K562 (cell line): Measurements from ENCODE around the gene EPO. TPM values are rescaled to one million over a fixed set of nuclear protein-coding genes. Genes with fewer than 3 reads are reported as not detected.
A peak's percentile ranks its signal among the peaks of the same experiment; 100 is the strongest.

Source experiments
- ATAC-seq: fragments of 200-7000 bp; cut with Tn5 transposase; 3 replicates; pipeline ENCODE4 v1.9.1; 2020; ENCODE audit warnings: moderate library complexity
- BruUV-seq: library from RNA; stranded (reverse); fragments of 400-500 nt; replicated peaks from 2 replicates; lab custom pipeline; 2021; lab: Mats Ljungman, UMichigan
- CTCF ChIA-PET: fragments of 300-600 bp; formaldehyde crosslinking; extraction: SDS; loops from one replicate; lab custom pipeline; 2021; ENCODE audit warnings: low intra/inter-chr PET ratio; lab: Yijun Ruan, JAX
- POLR2A ChIA-PET: fragments of 300-600, 350-650 bp; sonication (Branson Sonifier 250); formaldehyde crosslinking; extraction: SDS; loops from one replicate; lab custom pipeline; 2021; ENCODE audit warnings: antibody characterized with exemption, inconsistent platforms; lab: Yijun Ruan, JAX
- DNase-seq, 4 experiments: peaks; one replicate each; pipeline versions ENCODE4 v3.0.0 to v3.0.0-alpha.2; 2011 to 2018; ENCODE audit warnings: low spot score in 3 of 4, mixed read lengths in 3 of 4; ENCODE audit errors: extremely low read depth in 1 of 4
- FAIRE-seq: peaks from 2 replicates; lab custom pipeline; 2011; peaks lifted over from hg19 to GRCh38; lab: Jason Lieb, UNC
- H2AFZ ChIP-seq: 2 replicates; pipeline ENCODE4 v1.6.0; 2011; ENCODE audit warnings: low read depth, low read length, control low read depth, inconsistent platforms
- H3K27ac ChIP-seq: fragments of 200-600 bp; 3 replicates; pipeline ENCODE4 v1.8.0; 2011; ENCODE audit warnings: low read depth, mild to moderate bottlenecking, control low read depth, inconsistent platforms, low read length, moderate library complexity, mixed read lengths; ENCODE audit errors: extremely low read depth
- H3K27me3 ChIP-seq, 2 experiments: fragments of 300-600 bp in 1 of 2; 2 replicates in 1 of 2; 3 replicates in 1 of 2; pipeline versions ENCODE4 v1.6.0 to v1.8.0; 2011; ENCODE audit warnings: inconsistent platforms in 2 of 2, low read length in 2 of 2, mild to moderate bottlenecking in 1 of 2, mixed read lengths in 1 of 2, moderate library complexity in 1 of 2; ENCODE audit not compliant: control insufficient read depth in 2 of 2, insufficient read depth in 2 of 2
- H3K36me3 ChIP-seq: fragments of 300-600 bp; 3 replicates; pipeline ENCODE4 v1.8.0; 2011; ENCODE audit warnings: mild to moderate bottlenecking, low read length, inconsistent platforms; ENCODE audit not compliant: control insufficient read depth, insufficient read depth
- H3K4me1 ChIP-seq, 2 experiments: fragments of 200-600 bp in 1 of 2; replicated peaks in 1 of 2; 2 replicates in 1 of 2; 3 replicates in 1 of 2; pipeline versions ENCODE4 v1.5.1 to v1.8.0; 2011; ENCODE audit warnings: inconsistent platforms in 2 of 2, low read length in 2 of 2, mild to moderate bottlenecking in 1 of 2, mixed read lengths in 1 of 2, moderate library complexity in 1 of 2; ENCODE audit not compliant: control insufficient read depth in 2 of 2, insufficient read depth in 2 of 2
- H3K4me2 ChIP-seq: 2 replicates; pipeline ENCODE4 v1.6.1; 2011; ENCODE audit warnings: low read length, control low read depth, inconsistent platforms, mixed read lengths; ENCODE audit not compliant: insufficient read depth
- H3K4me3 ChIP-seq: fragments of 200-600 bp; sonication (generic), shearing (Covaris generic); 2 replicates; pipeline ENCODE4 v1.5.1; 2016; ENCODE audit warnings: control low read depth, inconsistent platforms
- H3K79me2 ChIP-seq: fragments of 200-600 bp; 3 replicates; pipeline ENCODE4 v1.8.0; 2011; ENCODE audit warnings: low read length, inconsistent platforms; ENCODE audit not compliant: control insufficient read depth, insufficient read depth
- H3K9ac ChIP-seq, 2 experiments: 2 replicates each; pipeline versions ENCODE4 v1.6.0 to v1.6.1; 2011; ENCODE audit warnings: low read depth in 2 of 2, low read length in 2 of 2, control low read depth in 1 of 2, inconsistent platforms in 1 of 2, mild to moderate bottlenecking in 1 of 2, mixed read lengths in 1 of 2; ENCODE audit not compliant: insufficient read depth in 1 of 2
- H3K9me1 ChIP-seq: one replicate; pipeline ENCODE4 v1.6.0; 2011; ENCODE audit warnings: inconsistent platforms, mild to moderate bottlenecking, low read length, moderate library complexity; ENCODE audit not compliant: control insufficient read depth, insufficient read depth
- H3K9me3 ChIP-seq: replicated peaks from 2 replicates; pipeline ENCODE4 v1.5.1; 2011; ENCODE audit warnings: low read depth, low read length, inconsistent platforms; ENCODE audit not compliant: control insufficient read depth, insufficient read depth
- H4K20me1 ChIP-seq: replicated peaks from 2 replicates; pipeline ENCODE4 v1.6.1; 2011; ENCODE audit warnings: low read length, inconsistent platforms, mixed read lengths; ENCODE audit not compliant: control insufficient read depth, insufficient read depth
- SRSF1 ChIP-seq: fragments of 200-400 bp; formaldehyde crosslinking; IDR thresholded peaks from 2 replicates; pipeline ENCODE4 v1.6.1; 2017; ENCODE audit warnings: mild to moderate bottlenecking, low read depth, low read length, moderate library complexity
- ZNF143 ChIP-seq: sonication (generic); formaldehyde crosslinking; IDR thresholded peaks from 2 replicates; pipeline ENCODE4 v1.9.0; 2022; ENCODE audit warnings: mild to moderate bottlenecking, missing genetic modification reagents
- ZNF655 ChIP-seq: fragments of 250-450 bp; sonication (Bioruptor Pico); IDR thresholded peaks from 2 replicates; pipeline ENCODE4 v1.5.0; 2021
- WGBS: fragments of 100-300 bp; shearing (Covaris generic); methylation state at CpG from one replicate; pipeline ENCODE4 v1.1.6; 2016; ENCODE audit warnings: low coverage, mixed read lengths; ENCODE audit not compliant: insufficient coverage; ENCODE audit errors: missing lambda C conversion rate; 5-methylcytosine and 5-hydroxymethylcytosine counted together
- in situ Hi-C: fragments of 300-500 bp; cut with MboI; formaldehyde crosslinking; loops from 4 replicates; pipeline ENCODE4 v1.15.0; 2018; ENCODE audit warnings: inconsistent platforms, mixed read lengths
- intact Hi-C: fragments of 100-400 bp; cut with micrococcal nuclease; formaldehyde crosslinking; loops from 2 replicates; pipeline ENCODE4 v1.14.2; 2022
- polyA plus RNA-seq, 8 experiments: library from polyadenylated mRNA; depleted of rRNA in 4 of 8; stranded (reverse) in 5 of 8; unstranded in 3 of 8; fragments of >200 nt; fragmentation: Nextera tagmentation in 2 of 8; fragmentation: Illumina TruSeq in 1 of 8; extraction: Ambion mirVana in 2 of 8; extraction: Trizol in 1 of 8; gene quantifications; 2 replicates each; pipeline versions ENCODE4 v1.2.1 to v1.2.3, GENCODE V29; 2011 to 2014; ENCODE audit warnings: inconsistent platforms in 1 of 8, missing spikeins in 1 of 8
- total RNA-seq, 7 experiments: library from RNA; depleted of rRNA in 6 of 7; stranded (reverse); fragments of >200 nt in 6 of 7; fragmentation: Illumina TruSeq in 2 of 7; extraction: Trizol in 2 of 7; gene quantifications; 2 replicates each; pipeline versions ENCODE4 v1.2.1 to v1.2.3, GENCODE V29; 2011 to 2021; ENCODE audit warnings: low replicate concordance in 1 of 7

EPO gene
- total and polyA plus RNA-seq, 9 of the 15 experiments (the other 6 are each of a cell fraction or from before 2014, with no cell fraction given), result 0.06 to 0.41 (median 0.07) TPM; not detected in 6

- in situ Hi-C loops (no loop called here), intact Hi-C loops (no loop called here)
- FAIRE-seq (peak; percentile 56), ATAC-seq (no peak), DNase-seq (no peak)
- H3K36me3 ChIP-seq, result peaks cover 97% of the 10 kb centered on the region; the same call in 2 of the 3 replicates
- ChIA-PET CTCF (no interaction called here), POLR2A (interaction anchor here (0.6 to 0.9 kb wide), 2 partner anchors 8 to 278 kb away, joined by 3 to 4 read pairs; partner anchors contain the start of gene GIGYF1)
- H3K9me3 ChIP-seq, result no peaks in the 10 kb centered on the region
- 0 out of 4 replicates have a peak overlapping the region, but pooled peaks of 1 of the 2 experiments have one; percentile 15 for H3K9ac ChIP-seq
- H4K20me1 ChIP-seq, result peaks cover 19% of the 10 kb centered on the region
- no peak overlapping the region for H3K4me2 ChIP-seq
- 84% methylated on average over 14 of the region's 17 CpGs for WGBS
- H3K79me2 ChIP-seq, result peaks cover 26% of the 10 kb centered on the region
- H3K9me1 ChIP-seq, result no peaks in the 10 kb centered on the region
- no TSS peak for BruUV-seq
- H3K4me3 ChIP-seq, result no peak overlapping the region
- TF ChIP-seq ZNF143 (no peak), ZNF655 (no peak), SRSF1 (no peak)
- no peaks in the 10 kb centered on the region for H3K27me3 ChIP-seq
- no peak overlapping the region for H2AFZ ChIP-seq
- peaks cover 0 to 75% of the 10 kb centered on the region in 2 experiments; a peak in 3 of 5 replicates for H3K4me1 ChIP-seq
- H3K27ac ChIP-seq, result no peak overlapping the region
Observed at GRCh38 chr7:100685631-100686145, 34.6 kb upstream of the EPO start.
